Endothelial cell of umbilical vein (primary cell): ENCODE results near the gene DGKD. TPM values are rescaled to one million over a fixed set of nuclear protein-coding genes. Genes with fewer than 3 reads are reported as not detected.
A peak's percentile ranks its signal among the peaks of the same experiment; 100 is the strongest.

Experiments used
- BruUV-seq: library from RNA; stranded (reverse); fragments of 400-500 nt; replicated peaks from 2 replicates; lab custom pipeline; 2021; lab: Mats Ljungman, UMichigan
- CTCF ChIA-PET: fragments of 300-600, 350-600 bp; sonication (Branson Sonifier 250); formaldehyde crosslinking; loops from one replicate; lab custom pipeline; 2021; ENCODE audit warnings: antibody characterized with exemption, inconsistent platforms; lab: Charles Lee
- POLR2A ChIA-PET: fragments of 300-600, 350-600 bp; sonication (Branson Sonifier 250); formaldehyde crosslinking; loops from one replicate; lab custom pipeline; 2021; ENCODE audit warnings: antibody characterized with exemption, inconsistent platforms; lab: Charles Lee
- DNase-seq: peaks from one replicate; pipeline ENCODE4 v3.0.0-alpha.2; 2011; ENCODE audit warnings: low read depth, low spot score
- FAIRE-seq: peaks from 2 replicates; lab custom pipeline; 2011; peaks lifted over from hg19 to GRCh38; lab: Jason Lieb, UNC
- H2AFZ ChIP-seq: 2 replicates; pipeline ENCODE4 v1.6.0; 2012; ENCODE audit warnings: low read depth, low read length, control low read depth, inconsistent platforms
- H3K27ac ChIP-seq: 2 replicates; pipeline ENCODE4 v1.5.1; 2011; ENCODE audit warnings: low read depth, mild to moderate bottlenecking, control low read depth, low read length, moderate library complexity; ENCODE audit not compliant: insufficient read depth
- H3K27me3 ChIP-seq, 2 experiments: 2 replicates each; pipeline versions ENCODE4 v1.6.0 to v1.6.1; 2011; ENCODE audit warnings: low read length in 2 of 2, mixed read lengths in 1 of 2; ENCODE audit not compliant: control insufficient read depth in 2 of 2, insufficient read depth in 2 of 2
- H3K36me3 ChIP-seq, 2 experiments: 2 replicates in 1 of 2; 3 replicates in 1 of 2; pipeline ENCODE4 v1.5.1; 2011; ENCODE audit warnings: low read length in 2 of 2, mild to moderate bottlenecking in 1 of 2, moderate library complexity in 1 of 2; ENCODE audit not compliant: control insufficient read depth in 2 of 2, insufficient read depth in 2 of 2; ENCODE audit errors: extremely low read depth in 1 of 2
- H3K4me1 ChIP-seq: 3 replicates; pipeline ENCODE4 v1.5.1; 2011; ENCODE audit warnings: mild to moderate bottlenecking, low read length; ENCODE audit not compliant: control insufficient read depth, insufficient read depth; ENCODE audit errors: extremely low read depth
- H3K4me2 ChIP-seq: 2 replicates; pipeline ENCODE4 v1.6.1; 2011; ENCODE audit warnings: low read length, control low read depth, mixed read lengths; ENCODE audit not compliant: insufficient read depth
- H3K4me3 ChIP-seq, 3 experiments: fragments of 200-600 bp in 1 of 3; sonication (generic), shearing (Covaris generic) in 1 of 3; replicated peaks in 1 of 3; 2 replicates each; pipeline ENCODE4 v1.5.1; 2011 to 2016; ENCODE audit warnings: control low read depth in 3 of 3, low read length in 3 of 3, mild to moderate bottlenecking in 2 of 3, inconsistent platforms in 1 of 3, low read depth in 1 of 3, moderate library complexity in 1 of 3; ENCODE audit not compliant: insufficient read depth in 1 of 3
- H3K79me2 ChIP-seq: 2 replicates; pipeline ENCODE4 v1.6.0; 2012; ENCODE audit warnings: low read length, inconsistent platforms; ENCODE audit not compliant: control insufficient read depth, insufficient read depth
- H3K9ac ChIP-seq: replicated peaks from 2 replicates; pipeline ENCODE3; 2011; ENCODE audit warnings: low read length, control low read depth; ENCODE audit not compliant: insufficient read depth; ENCODE audit errors: extremely low read depth
- H3K9me1 ChIP-seq: replicated peaks from 3 replicates; pipeline ENCODE4 v1.6.0; 2011; ENCODE audit warnings: mild to moderate bottlenecking, low read length; ENCODE audit not compliant: control insufficient read depth, insufficient read depth; ENCODE audit errors: extremely low read depth
- H3K9me3 ChIP-seq: replicated peaks from 2 replicates; pipeline ENCODE4 v1.5.1; 2012; ENCODE audit warnings: low read length, inconsistent platforms; ENCODE audit not compliant: control insufficient read depth, insufficient read depth
- H4K20me1 ChIP-seq: replicated peaks from 2 replicates; pipeline ENCODE3; 2011; ENCODE audit warnings: mild to moderate bottlenecking, low read length; ENCODE audit not compliant: control insufficient read depth, insufficient read depth; ENCODE audit errors: extremely low read depth
- EZH2 ChIP-seq: IDR thresholded peaks from 2 replicates; pipeline ENCODE4 v1.6.1; 2012; ENCODE audit warnings: borderline replicate concordance, low read depth, mild to moderate bottlenecking, moderate library complexity, low read length, inconsistent platforms; ENCODE audit not compliant: severe bottlenecking
- FOS ChIP-seq: IDR thresholded peaks from 2 replicates; pipeline ENCODE4 v1.6.1; 2011; ENCODE audit warnings: mild to moderate bottlenecking, low read length, moderate library complexity, borderline replicate concordance; ENCODE audit not compliant: insufficient read depth
- GATA2 ChIP-seq: IDR thresholded peaks from 2 replicates; pipeline ENCODE4 v1.7.0; 2011; ENCODE audit warnings: low read depth, mild to moderate bottlenecking, moderate library complexity, mixed read lengths, low read length; ENCODE audit not compliant: insufficient read length, insufficient read depth
- JUN ChIP-seq: IDR thresholded peaks from 2 replicates; pipeline ENCODE4 v1.6.1; 2011; ENCODE audit warnings: borderline replicate concordance, low read depth; ENCODE audit not compliant: insufficient read length, insufficient read depth
- POLR2A ChIP-seq: IDR thresholded peaks from 2 replicates; pipeline ENCODE4 v1.6.1; 2012; ENCODE audit warnings: low read depth, mild to moderate bottlenecking, control low read depth, low read length
- POLR2AphosphoS5 ChIP-seq: IDR thresholded peaks from 2 replicates; pipeline ENCODE4 v1.6.1; 2012; ENCODE audit warnings: low read depth, mild to moderate bottlenecking, control low read depth, low read length, moderate library complexity; ENCODE audit not compliant: insufficient read depth
- dilution Hi-C: fragments of 300-500 bp; cut with MboI; formaldehyde crosslinking; loops from one replicate; pipeline ENCODE4 v1.15.0; 2019; ENCODE audit warnings: low sequenced_read_pairs; ENCODE audit not compliant: extremely low pct_ligation_motif_present
- intact Hi-C: fragments of 100-400 bp; cut with micrococcal nuclease; formaldehyde crosslinking; loops from one replicate; pipeline ENCODE4 v1.10.0; 2022
- polyA plus RNA-seq, 4 experiments: library from polyadenylated mRNA; depleted of rRNA in 3 of 4; stranded (reverse) in 3 of 4; unstranded in 1 of 4; fragments of >200 nt; gene quantifications; 2 replicates each; pipeline versions ENCODE4 v1.2.1 to v1.2.3, GENCODE V29; 2011 to 2012; ENCODE audit warnings: missing spikeins in 1 of 4
- total RNA-seq: library from RNA; stranded (reverse); gene quantifications from 2 replicates; pipeline ENCODE4 v1.2.3, GENCODE V29; 2021
- TF ChIP-seq, protein P1 (sequence below), 2 donors: IDR thresholded peaks; 1 replicate in 1 of 2; 2 replicates in 1 of 2; pipeline ENCODE4 v1.5.1; 2011; ENCODE audit warnings: low read length in 2 of 2, mild to moderate bottlenecking in 2 of 2, moderate library complexity in 2 of 2, control low read depth in 1 of 2, inconsistent platforms in 1 of 2, low read depth in 1 of 2; ENCODE audit not compliant: insufficient read depth in 1 of 2; ENCODE audit errors: extremely low read depth in 1 of 2
- TF ChIP-seq, protein P2 (sequence below): IDR thresholded peaks from 2 replicates; pipeline ENCODE4 v1.6.1; 2011; ENCODE audit not compliant: insufficient read depth, insufficient read length

Gene DGKD
- total and polyA plus RNA-seq, 2 donors (not counting 3 experiments of a cell fraction or from before 2014, with no cell fraction given) = 10.8 to 36.6 TPM

DNA sequence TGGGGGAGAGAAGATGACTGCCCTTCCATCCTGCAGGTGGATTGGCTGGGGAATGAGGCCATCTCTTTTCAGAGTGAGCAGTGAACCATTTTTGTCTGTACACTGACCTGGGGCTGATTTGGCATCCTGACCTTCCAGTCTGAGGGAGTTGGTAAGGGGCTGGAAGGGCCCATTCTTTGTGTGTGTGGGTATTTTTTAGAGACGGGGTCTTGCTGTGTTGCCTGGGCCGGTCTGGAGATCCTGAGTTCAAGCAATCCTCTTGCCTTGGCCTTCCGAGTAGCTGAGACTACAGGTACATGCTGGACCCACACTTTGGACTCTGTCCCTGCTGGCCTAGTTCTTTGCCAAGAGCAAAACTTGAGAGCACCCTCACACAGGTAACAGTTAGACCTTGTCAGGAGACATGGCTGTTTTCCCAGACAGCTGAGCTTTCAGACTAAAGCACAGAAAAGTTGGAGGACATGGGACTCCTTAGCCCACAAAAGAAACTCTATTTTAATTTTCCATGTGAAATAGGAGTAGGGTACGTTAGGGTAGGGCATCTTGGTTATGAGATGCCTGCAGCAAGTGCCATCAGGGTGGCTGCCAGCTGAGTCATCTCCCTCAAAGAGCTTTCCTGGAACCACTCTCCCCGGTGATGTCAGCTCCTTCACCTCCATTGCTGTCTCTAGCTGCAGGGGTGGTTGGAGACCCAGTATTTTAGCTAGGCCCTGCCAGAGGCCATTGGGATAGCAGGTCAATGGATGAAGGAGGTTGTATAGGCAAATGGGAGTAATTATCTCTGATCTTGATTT lies 60.7 kb downstream of the DGKD start:
- Histone ChIP-seq H3K27ac (peak overlapping the region; percentile 71), H3K9me1 (no peaks in the 10 kb centered on the region), H3K4me3 (no peak overlapping the region), H2AFZ (no peak overlapping the region), H3K4me1 (peaks cover 44% of the 10 kb centered on the region), H4K20me1 (no peaks in the 10 kb centered on the region), H3K27me3 (no peaks in the 10 kb centered on the region), H3K9me3 (no peaks in the 10 kb centered on the region), H3K4me2 (no peak overlapping the region), H3K9ac (no peak overlapping the region), H3K79me2 (peaks cover 3% of the 10 kb centered on the region), H3K36me3 (no peaks in the 10 kb centered on the region)
- DNase-seq (no peak), FAIRE-seq (no peak)
- intact Hi-C loops (loop anchor here (1.0 to 10.0 kb wide), 3 partner anchors 15 to 330 kb away; no protein-coding TSS in a partner anchor), dilution Hi-C loops (no loop called here)
- BruUV-seq = no TSS peak
- POLR2A ChIA-PET = no interaction called here
- no peak for TF ChIP-seq POLR2AphosphoS5
- TF ChIP-seq, protein P1, sequence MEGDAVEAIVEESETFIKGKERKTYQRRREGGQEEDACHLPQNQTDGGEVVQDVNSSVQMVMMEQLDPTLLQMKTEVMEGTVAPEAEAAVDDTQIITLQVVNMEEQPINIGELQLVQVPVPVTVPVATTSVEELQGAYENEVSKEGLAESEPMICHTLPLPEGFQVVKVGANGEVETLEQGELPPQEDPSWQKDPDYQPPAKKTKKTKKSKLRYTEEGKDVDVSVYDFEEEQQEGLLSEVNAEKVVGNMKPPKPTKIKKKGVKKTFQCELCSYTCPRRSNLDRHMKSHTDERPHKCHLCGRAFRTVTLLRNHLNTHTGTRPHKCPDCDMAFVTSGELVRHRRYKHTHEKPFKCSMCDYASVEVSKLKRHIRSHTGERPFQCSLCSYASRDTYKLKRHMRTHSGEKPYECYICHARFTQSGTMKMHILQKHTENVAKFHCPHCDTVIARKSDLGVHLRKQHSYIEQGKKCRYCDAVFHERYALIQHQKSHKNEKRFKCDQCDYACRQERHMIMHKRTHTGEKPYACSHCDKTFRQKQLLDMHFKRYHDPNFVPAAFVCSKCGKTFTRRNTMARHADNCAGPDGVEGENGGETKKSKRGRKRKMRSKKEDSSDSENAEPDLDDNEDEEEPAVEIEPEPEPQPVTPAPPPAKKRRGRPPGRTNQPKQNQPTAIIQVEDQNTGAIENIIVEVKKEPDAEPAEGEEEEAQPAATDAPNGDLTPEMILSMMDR (IDR thresholded peaks at IDR 0.05; ENCODE audit: extremely low read depth in 1 of 2, insufficient read depth in 1 of 2, low read depth in 1 of 2, low read length in 2 of 2) = no peak
- no peak for TF ChIP-seq JUN
- no peak for TF ChIP-seq GATA2
- TF ChIP-seq POLR2A = no peak
- TF ChIP-seq EZH2 = no peak
- TF ChIP-seq, protein P2, sequence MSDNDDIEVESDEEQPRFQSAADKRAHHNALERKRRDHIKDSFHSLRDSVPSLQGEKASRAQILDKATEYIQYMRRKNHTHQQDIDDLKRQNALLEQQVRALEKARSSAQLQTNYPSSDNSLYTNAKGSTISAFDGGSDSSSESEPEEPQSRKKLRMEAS = no peak
- no peak for TF ChIP-seq FOS
- CTCF ChIA-PET = interaction anchor here (1.5 to 9.1 kb wide), 3 partner anchors 12 to 28 kb away, joined by 6 to 73 read pairs (median 34); no protein-coding TSS in a partner anchor
